HG02642 (cell line): ENCODE measurements around the gene TEKT1.
"Not testable (repeated sequence)": the region's sequence is repeated elsewhere in the genome, so short reads cannot be mapped to it uniquely, and the experiment has no call there.

Experiments used
- ATAC-seq: cut with Tn5 transposase; IDR thresholded peaks from one replicate; pipeline ENCODE4 v1.9.1; 2021; ENCODE audit warnings: mild to moderate bottlenecking; ENCODE audit not compliant: unreplicated experiment, poor library complexity

TEKT1 gene

GRCh38 chr17:6774906-6775305 is 56.6 kb downstream of the TEKT1 start:
- not testable (repeated sequence) for ATAC-seq

GRCh38 chr17:6772016-6772415 is 59.5 kb downstream of the TEKT1 start:
- ATAC-seq: no peak

- no peak for ATAC-seq
Measured at GRCh38 chr17:6768447-6768846, 63.1 kb downstream of the TEKT1 start.

- no peak for ATAC-seq
Measured at GRCh38 chr17:6761779-6762178, 69.8 kb downstream of the TEKT1 start.

- ATAC-seq: no peak
Measured at GRCh38 chr17:6757747-6758146, 73.8 kb downstream of the TEKT1 start.

- no peak for ATAC-seq
Measured at GRCh38 chr17:6756425-6757031, 75.0 kb downstream of the TEKT1 start.

GRCh38 chr17:6755731-6756184 is 75.8 kb downstream of the TEKT1 start, which contains the start of gene XAF1:
Gene XAF1 (plus strand): TSS chr17:6756046. CDS start chr17:6756079, 33 bp downstream.
- ATAC-seq: no peak

- ATAC-seq: no peak
Measured at GRCh38 chr17:6755281-6755680, 76.2 kb downstream of the TEKT1 start.

- ATAC-seq: no peak
Measured at GRCh38 chr17:6753546-6753945, 78.0 kb downstream of the TEKT1 start.

GRCh38 chr17:6753006-6753445 is 78.5 kb downstream of the TEKT1 start:
- ATAC-seq: no peak

GRCh38 chr17:6752068-6752909 is 79.2 kb downstream of the TEKT1 start:
- no peak for ATAC-seq

GRCh38 chr17:6749519-6749918 is 82.0 kb downstream of the TEKT1 start:
- ATAC-seq: no peak

GRCh38 chr17:6748617-6749016 is 82.9 kb downstream of the TEKT1 start:
- ATAC-seq: no peak
